Iris pigment epithelial cell (primary cell): ENCODE data around the gene HAPLN2.
"Not testable (repeated sequence)": the region's sequence is repeated elsewhere in the genome, so short reads cannot be mapped to it uniquely, and the experiment has no call there.

Experiments
- DNase-seq: peaks from one replicate; pipeline ENCODE4 v3.0.0-alpha.2; 2011; ENCODE audit warnings: low read depth

HAPLN2 gene

GRCh38 chr1:156592158-156592909, 26.9 kb upstream of the HAPLN2 start:
- DNase-seq: no peak

DNA sequence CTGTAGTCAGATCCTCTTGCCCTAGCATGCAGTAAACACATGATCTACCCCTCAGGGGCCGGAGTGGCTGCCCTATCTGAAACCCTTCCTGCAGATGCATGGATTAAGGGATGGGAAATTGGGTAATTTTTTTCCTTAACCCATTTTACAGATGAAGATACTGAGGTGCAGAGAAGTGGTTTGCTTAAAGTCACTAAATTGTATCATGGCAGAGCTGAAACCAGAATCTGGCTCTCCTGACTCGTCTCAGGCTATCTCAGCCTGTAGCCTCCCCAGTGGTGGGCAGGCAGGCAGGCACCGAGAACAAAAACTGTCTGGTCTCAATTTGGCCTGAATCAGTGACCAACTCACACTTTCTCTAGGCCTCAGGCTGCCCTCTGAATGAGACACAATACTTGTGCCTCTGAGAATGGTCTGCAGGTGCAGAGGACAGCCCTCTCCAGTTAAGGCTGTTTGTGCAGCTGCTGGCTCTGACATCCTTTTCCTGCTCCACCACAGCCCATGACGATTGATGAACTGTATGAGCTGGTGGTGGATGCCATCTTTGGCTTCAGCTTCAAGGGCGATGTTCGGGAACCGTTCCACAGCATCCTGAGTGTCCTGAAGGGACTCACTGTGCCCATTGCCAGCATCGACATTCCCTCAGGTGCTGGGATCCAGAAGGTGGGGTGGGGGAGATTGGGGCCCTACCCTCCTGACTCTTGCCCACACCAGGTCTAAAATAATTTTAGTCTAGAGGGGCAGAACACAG, 26.1 kb upstream of the HAPLN2 start:
- DNase-seq: no peak

GRCh38 chr1:156593661-156593989, 25.6 kb upstream of the HAPLN2 start:
- no peak for DNase-seq

DNA sequence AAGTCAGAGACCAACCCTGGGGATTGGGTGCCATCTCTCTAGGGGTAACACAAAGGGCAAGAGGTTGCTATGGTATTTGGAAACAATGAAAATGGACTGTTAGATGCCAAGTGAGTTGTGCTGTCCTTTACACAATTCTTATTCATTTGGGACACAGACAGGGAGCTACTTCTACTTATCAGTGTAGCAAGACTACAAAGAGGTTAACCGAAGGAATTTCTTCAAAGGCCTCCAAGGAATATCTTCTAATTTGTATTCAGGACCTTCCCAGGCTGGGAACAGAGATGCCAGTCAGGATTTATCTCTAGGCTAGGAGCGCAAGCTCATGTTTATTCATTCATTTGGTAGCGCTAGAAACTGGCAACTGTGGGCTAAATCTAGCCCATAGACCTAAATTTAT, 25.0 kb upstream of the HAPLN2 start:
- no peak for DNase-seq

GRCh38 chr1:156595016-156595415, 24.2 kb upstream of the HAPLN2 start:
- no peak for DNase-seq

- DNase-seq: no peak
Measured at GRCh38 chr1:156596426-156596825, 22.8 kb upstream of the HAPLN2 start.

- no peak for DNase-seq
Measured at GRCh38 chr1:156598125-156598524, 21.1 kb upstream of the HAPLN2 start.

- no peak for DNase-seq
Measured at GRCh38 chr1:156598731-156599432, 20.3 kb upstream of the HAPLN2 start.

- peak; percentile 30 for DNase-seq
Measured at GRCh38 chr1:156599811-156600210, 19.4 kb upstream of the HAPLN2 start.

GRCh38 chr1:156600733-156601121, 18.5 kb upstream of the HAPLN2 start:
- no peak for DNase-seq

DNA sequence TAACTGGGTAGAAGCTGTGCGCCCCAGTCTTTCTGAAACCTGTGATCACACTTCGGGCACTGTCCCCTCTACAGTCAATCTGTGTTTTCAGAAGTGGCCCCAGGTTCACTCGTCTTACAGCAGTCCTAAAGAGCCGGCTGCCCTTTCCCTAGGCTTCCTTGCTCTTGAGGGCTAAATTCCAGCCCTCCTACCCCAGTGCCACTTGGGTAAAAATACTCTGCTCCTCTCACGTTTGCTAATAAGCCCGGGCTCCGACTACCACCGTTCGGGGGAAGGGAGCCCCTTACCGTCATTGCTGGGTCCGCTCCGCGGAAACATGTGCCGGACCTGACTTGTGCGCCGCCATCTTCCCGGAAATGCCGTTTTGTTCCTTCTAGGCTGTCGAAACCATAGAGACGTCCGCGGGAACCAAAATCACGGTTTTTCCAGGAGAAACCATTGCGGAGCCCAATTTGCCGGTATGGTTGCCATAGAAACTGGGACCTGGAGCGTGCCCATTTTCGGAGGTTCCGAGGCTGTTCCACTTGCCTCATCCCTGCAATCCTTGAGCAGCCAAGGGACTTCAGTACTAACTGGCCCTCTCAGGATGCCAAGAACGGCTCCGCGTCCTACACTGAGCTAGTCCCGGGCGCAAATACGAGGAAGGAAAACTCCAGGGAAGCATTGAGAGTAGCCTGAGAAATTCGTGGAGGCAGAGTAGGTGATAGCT, 17.9 kb upstream of the HAPLN2 start, which contains the start of gene GPATCH4:
Gene GPATCH4, minus strand, starts transcription at position 358 of the 709 bp plus-strand sequence.
- DNase-seq: peak; percentile 90

- no peak for DNase-seq
Measured at GRCh38 chr1:156601892-156602291, 17.3 kb upstream of the HAPLN2 start.

DNA sequence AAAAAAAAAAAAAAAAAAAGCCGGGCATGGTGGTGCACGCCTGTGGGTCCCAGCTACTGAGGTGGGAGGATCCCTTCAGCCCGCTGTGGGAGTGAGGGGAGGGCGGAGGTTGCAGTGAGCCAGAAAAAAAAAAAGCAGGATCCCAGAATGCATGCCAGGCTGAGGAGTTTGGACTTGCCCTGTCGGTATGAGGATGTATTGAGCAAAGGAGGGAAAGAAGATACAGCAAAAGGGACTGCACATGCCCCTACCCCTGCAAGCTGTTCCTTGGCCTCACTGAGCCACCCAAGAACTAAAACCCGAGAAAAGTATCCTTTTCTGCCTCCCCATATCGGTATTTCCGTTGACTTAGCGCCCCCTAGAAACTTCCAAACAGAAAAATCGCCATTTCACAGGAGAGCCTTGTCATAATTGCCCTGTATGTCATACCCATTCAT, 16.6 kb upstream of the HAPLN2 start:
- DNase-seq: no peak

DNA sequence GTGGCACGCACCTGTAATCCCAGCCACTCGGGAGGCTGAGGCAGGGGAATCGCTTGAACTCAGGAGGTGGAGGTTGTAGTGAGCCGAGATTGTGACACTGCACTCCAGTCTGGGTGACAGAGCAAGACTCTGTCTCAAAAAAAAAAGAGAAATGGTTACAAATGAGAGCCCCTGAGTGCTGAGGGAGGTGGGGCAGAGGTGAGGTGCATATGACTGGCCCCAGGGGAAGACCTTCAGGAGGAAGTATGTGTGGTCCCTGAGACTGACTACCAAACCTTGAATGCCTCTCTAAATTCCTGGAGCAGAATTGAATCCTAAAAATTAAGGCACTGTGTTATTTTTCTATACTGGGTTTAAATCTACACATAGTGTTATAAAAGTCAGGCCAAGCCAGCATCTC, 11.9 kb upstream of the HAPLN2 start:
- not testable (repeated sequence) for DNase-seq

- peak; percentile 73 for DNase-seq
Measured at GRCh38 chr1:156608036-156608674, 11.1 kb upstream of the HAPLN2 start.

DNA sequence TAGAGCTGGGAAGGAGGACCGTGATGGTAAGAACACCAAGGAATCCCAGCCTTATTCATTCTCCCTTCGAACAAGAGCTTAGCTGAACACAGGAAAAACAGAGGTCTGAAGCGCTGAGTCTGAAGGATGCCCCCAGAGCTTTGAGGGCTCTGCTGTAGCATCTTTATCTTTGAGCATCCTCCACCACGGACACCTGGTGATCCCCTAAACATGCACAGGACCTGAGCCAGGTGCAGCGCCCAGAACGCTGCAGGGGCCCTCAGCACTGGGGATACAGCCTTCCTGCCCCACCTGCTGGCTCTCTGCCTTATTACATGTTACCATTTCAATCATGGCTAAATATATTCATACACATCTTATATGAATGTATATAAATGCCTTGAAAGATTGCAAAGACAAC, 10.2 kb upstream of the HAPLN2 start:
- DNase-seq: no peak

DNA sequence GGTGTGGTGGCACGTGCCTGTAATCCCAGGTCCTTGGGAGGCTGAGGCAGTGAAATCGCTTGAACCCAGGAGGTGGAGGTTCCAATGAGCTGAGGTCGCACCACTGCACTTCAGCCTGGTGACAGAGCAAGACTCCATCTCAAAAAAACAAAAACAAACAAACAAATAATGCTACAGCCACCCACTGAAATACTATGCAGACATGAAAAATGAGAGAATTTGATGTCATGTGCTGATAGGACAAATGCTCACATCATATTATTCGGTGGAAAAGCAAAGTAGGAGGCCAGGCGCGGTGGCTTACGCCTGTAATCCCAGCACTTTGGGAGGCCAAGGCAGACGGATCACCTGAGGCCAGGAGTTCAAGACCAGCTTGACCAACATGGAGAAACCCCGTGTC, 9.1 kb upstream of the HAPLN2 start:
- not testable (repeated sequence) for DNase-seq

GRCh38 chr1:156612666-156613065, 6.5 kb upstream of the HAPLN2 start:
- no peak for DNase-seq

- no peak for DNase-seq
Measured at GRCh38 chr1:156615946-156616345, 3.3 kb upstream of the HAPLN2 start.

GRCh38 chr1:156616463-156616862, 2.8 kb upstream of the HAPLN2 start:
- DNase-seq: peak; percentile 65

- DNase-seq: no peak
Measured at GRCh38 chr1:156619582-156619955, 354 bp downstream of the HAPLN2 start.
